ENCODE data around the gene SPAG5.

DNA sequence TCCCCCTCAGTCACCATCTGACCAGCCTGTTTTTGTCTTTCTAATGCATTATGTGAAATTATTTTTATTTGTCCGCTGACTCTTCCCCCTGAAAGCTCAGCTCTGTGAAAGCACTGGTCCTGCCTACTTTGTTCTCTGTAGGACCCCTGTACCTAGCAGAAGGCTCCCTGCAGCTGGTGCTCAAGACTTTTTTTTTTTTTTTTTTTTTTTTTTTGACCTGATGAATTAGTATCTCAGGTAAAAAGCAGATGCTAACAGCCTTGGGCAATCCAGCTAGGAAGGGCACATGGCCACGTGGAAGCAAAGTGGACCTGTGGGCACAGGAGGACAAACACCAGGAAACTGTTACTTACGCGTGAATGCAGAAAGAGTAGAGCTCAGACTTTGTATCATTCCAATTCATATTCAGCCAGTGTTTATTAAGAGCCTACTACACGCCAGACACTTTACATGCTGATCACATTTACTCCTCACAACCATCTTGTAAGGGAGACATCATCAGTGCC lies 45.8 kb downstream of the SPAG5 start:
- no peak for TF ChIP-seq TAF1 (conservative IDR thresholded peaks at IDR 0.05)
- no peak for TF ChIP-seq GABPA (IDR thresholded peaks at IDR 0.05 in 1 of 2, conservative IDR thresholded peaks at IDR 0.05 in 1 of 2)
- TF ChIP-seq, protein P1, sequence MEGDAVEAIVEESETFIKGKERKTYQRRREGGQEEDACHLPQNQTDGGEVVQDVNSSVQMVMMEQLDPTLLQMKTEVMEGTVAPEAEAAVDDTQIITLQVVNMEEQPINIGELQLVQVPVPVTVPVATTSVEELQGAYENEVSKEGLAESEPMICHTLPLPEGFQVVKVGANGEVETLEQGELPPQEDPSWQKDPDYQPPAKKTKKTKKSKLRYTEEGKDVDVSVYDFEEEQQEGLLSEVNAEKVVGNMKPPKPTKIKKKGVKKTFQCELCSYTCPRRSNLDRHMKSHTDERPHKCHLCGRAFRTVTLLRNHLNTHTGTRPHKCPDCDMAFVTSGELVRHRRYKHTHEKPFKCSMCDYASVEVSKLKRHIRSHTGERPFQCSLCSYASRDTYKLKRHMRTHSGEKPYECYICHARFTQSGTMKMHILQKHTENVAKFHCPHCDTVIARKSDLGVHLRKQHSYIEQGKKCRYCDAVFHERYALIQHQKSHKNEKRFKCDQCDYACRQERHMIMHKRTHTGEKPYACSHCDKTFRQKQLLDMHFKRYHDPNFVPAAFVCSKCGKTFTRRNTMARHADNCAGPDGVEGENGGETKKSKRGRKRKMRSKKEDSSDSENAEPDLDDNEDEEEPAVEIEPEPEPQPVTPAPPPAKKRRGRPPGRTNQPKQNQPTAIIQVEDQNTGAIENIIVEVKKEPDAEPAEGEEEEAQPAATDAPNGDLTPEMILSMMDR (IDR thresholded peaks at IDR 0.05; ENCODE audit: low read depth, low read length, missing input control): no peak
- TF ChIP-seq FOXA1 (IDR thresholded peaks at IDR 0.05): no peak
- TF ChIP-seq RAD21 (IDR thresholded peaks at IDR 0.05): no peak
- no peak for TF ChIP-seq ATF3 (IDR thresholded peaks at IDR 0.05)
- no peak for TF ChIP-seq EGR1 (IDR thresholded peaks at IDR 0.05; ENCODE audit: low read depth in 2 of 2)
- no peak for TF ChIP-seq REST (IDR thresholded peaks at IDR 0.05)
- no peak for TF ChIP-seq JUND (IDR thresholded peaks at IDR 0.05)
- TF ChIP-seq SP1 (IDR thresholded peaks at IDR 0.05): no peak
- no peak for TF ChIP-seq YY1 (IDR thresholded peaks at IDR 0.05)
- no peak for TF ChIP-seq MAX (IDR thresholded peaks at IDR 0.05)

All from liver (tissue), 3 donors.